ENCODE results near the gene RPS24.

DNA sequence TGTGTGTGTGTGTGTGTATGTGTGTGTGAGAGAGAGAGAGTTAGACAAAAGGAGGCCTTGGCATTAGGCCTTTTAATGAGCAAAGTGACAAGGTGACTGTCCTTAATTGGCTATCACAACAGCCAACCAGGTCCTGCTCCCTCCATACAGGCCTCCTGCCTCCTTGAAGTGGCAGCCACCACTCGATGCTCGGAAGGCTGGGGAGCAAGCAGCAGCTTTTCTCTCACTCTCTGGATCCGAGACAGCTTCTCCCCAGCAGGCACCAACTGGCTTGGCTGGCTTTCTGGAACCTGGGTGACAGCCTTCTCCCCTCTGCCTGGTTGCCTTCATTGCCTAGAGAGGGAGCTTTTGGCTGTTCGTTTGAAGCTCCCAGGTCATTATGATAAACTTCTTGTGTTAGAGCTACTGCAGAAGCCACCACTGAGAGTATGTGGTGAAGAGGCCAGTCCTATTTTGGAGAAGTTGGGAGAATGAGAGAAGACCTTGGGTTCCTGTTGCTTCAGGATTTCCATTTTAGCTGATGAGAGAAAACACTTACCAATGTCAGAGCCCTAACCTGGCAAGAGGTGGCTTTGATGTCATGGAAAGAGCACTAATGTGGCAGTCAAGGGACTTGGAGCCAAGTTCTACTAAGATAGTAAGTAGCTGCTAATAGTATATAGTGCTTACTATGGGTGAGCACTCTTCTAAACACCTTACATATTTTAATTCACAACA, 37.6 kb downstream of the RPS24 start:
- TF ChIP-seq SMC3 (IDR thresholded peaks at IDR 0.05; ENCODE audit: borderline replicate concordance, low read length) (no peak), POLR2A (IDR thresholded peaks at IDR 0.05; ENCODE audit: low read depth, low read length) (no peak), RFX5 (IDR thresholded peaks at IDR 0.05; ENCODE audit: low read depth, low read length) (no peak)

All from GM12878 (cell line).